Kidney (tissue), 14 donors: ENCODE measurements around the gene CCDC86. TPM values are rescaled to one million over a fixed set of nuclear protein-coding genes. Genes with fewer than 3 reads are reported as not detected.

Source experiments
- DNase-seq, 5 donors: peaks; one replicate each; pipeline ENCODE4 v3.0.0-alpha.2; 2013 to 2020
- FAIRE-seq: peaks from 2 replicates; lab custom pipeline; 2012; peaks lifted over from hg19 to GRCh38; lab: Jason Lieb, UNC
- H3K27ac ChIP-seq, 2 donors: one replicate each; pipeline ENCODE4 v1.7.0; 2013; ENCODE audit warnings: low read depth in 2 of 2, low read length in 2 of 2, inconsistent platforms in 1 of 2
- H3K27me3 ChIP-seq: one replicate; pipeline ENCODE4 v1.7.1; 2013; ENCODE audit warnings: low read length, inconsistent platforms; ENCODE audit not compliant: control insufficient read depth, insufficient read depth
- H3K36me3 ChIP-seq, 3 donors: one replicate each; pipeline versions ENCODE4 v1.7.0 to v1.7.1; 2013; ENCODE audit warnings: low read length in 3 of 3, control low read depth in 1 of 3, inconsistent platforms in 1 of 3; ENCODE audit not compliant: insufficient read depth in 3 of 3, control insufficient read depth in 2 of 3
- H3K4me1 ChIP-seq, 3 donors: one replicate each; pipeline versions ENCODE4 v1.7.0 to v1.7.1; 2013; ENCODE audit warnings: low read length in 3 of 3, inconsistent platforms in 1 of 3, low read depth in 1 of 3; ENCODE audit not compliant: control insufficient read depth in 2 of 3, insufficient read depth in 2 of 3
- H3K4me3 ChIP-seq, 3 donors: one replicate each; pipeline versions ENCODE4 v1.7.0 to v1.8.1; 2013; ENCODE audit warnings: low read length in 3 of 3, control low read depth in 1 of 3, inconsistent platforms in 1 of 3
- H3K9ac ChIP-seq, 3 donors: one replicate each; pipeline versions ENCODE4 v1.7.0 to v1.7.1; 2013; ENCODE audit warnings: low read length in 3 of 3, control low read depth in 1 of 3, inconsistent platforms in 1 of 3
- H3K9me3 ChIP-seq, 3 donors: one replicate each; pipeline versions ENCODE4 v1.7.0 to v1.7.1; 2013; ENCODE audit warnings: low read length in 3 of 3, control low read depth in 1 of 3, inconsistent platforms in 1 of 3; ENCODE audit not compliant: control insufficient read depth in 2 of 3, insufficient read depth in 1 of 3
- CTCF ChIP-seq: IDR thresholded peaks from 3 replicates; pipeline ENCODE4 v1.5.1; 2012; ENCODE audit warnings: mild to moderate bottlenecking, moderate library complexity, borderline replicate concordance; ENCODE audit not compliant: insufficient read depth; ENCODE audit errors: extremely low read depth
- intact Hi-C: fragments of 100-400 bp; cut with DNase I; formaldehyde crosslinking; loops from one replicate; pipeline ENCODE4 v1.11.1; 2022
- polyA plus RNA-seq: library from polyadenylated mRNA; stranded (reverse); fragments of 350-450 nt; fragmentation: Illumina TruSeq; extraction: RNeasy Lipid Tissue Mini Kit (QIAGEN cat#74804); gene quantifications from one replicate; pipeline ENCODE4 v1.2.3, GENCODE V29; 2014; ENCODE audit warnings: low read depth, low replicate concordance; ENCODE audit not compliant: insufficient read depth
- total RNA-seq: library from RNA; stranded (reverse); fragmentation: NEBNext Ultra II Directional; extraction: Animal tissue kit (Norgen Biotek cat#: 25700); gene quantifications from one replicate; pipeline ENCODE4 v1.2.1, GENCODE V29; 2021
- donor health status: control.
- donor health status: control.
- donor health status: control.
- donor health status: control.
- donor health status: control.
- donor health status: DM: yes; HTN: yes; CAD: no.
- donor health status: Normal renal cell carcinoma (clear cell type).

CCDC86 gene
- total and polyA plus RNA-seq, 2 donors from 2014 or later, result 15.9 to 18.9 TPM

- no peak for DNase-seq
- Histone ChIP-seq H3K9me3 (no peaks in the 10 kb centered on the region), H3K27ac (no peak overlapping the region), H3K4me3 (no peak overlapping the region), H3K36me3 (no peaks in the 10 kb centered on the region), H3K9ac (no peak overlapping the region), H3K4me1 (no peaks in the 10 kb centered on the region), H3K27me3 (no peaks in the 10 kb centered on the region)
- intact Hi-C loops, result no loop called here
- no peak for TF ChIP-seq CTCF
- FAIRE-seq, result no peak
Measured at GRCh38 chr11:60825790-60826189, 16.1 kb upstream of the CCDC86 start.

- no peak overlapping the region for H3K9ac ChIP-seq
- no peak for DNase-seq
- intact Hi-C loops, result loop anchor here (5.0 to 10.0 kb wide), 2 partner anchors 67 to 344 kb away; no protein-coding TSS in a partner anchor
- no peaks in the 10 kb centered on the region for H3K36me3 ChIP-seq
- H3K9me3 ChIP-seq, result no peaks in the 10 kb centered on the region
- H3K27ac ChIP-seq, result no peak overlapping the region
- no peak for FAIRE-seq
- H3K4me3 ChIP-seq, result no peak overlapping the region
- H3K27me3 ChIP-seq, result no peaks in the 10 kb centered on the region
- no peak for TF ChIP-seq CTCF
- H3K4me1 ChIP-seq, result no peaks in the 10 kb centered on the region
Measured at GRCh38 chr11:60830478-60831142, 11.3 kb upstream of the CCDC86 start.

- no peaks in the 10 kb centered on the region for H3K9me3 ChIP-seq
- intact Hi-C loops, result loop anchor here (5.0 to 10.0 kb wide), 2 partner anchors 66 to 344 kb away; no protein-coding TSS in a partner anchor
- FAIRE-seq (no peak), DNase-seq (peak; percentile 83 to 90 (median 86))
- H3K27ac ChIP-seq, result no peak overlapping the region
- H3K27me3 ChIP-seq, result no peaks in the 10 kb centered on the region
- H3K4me1 ChIP-seq, result no peaks in the 10 kb centered on the region
- H3K9ac ChIP-seq, result no peak overlapping the region
- TF ChIP-seq CTCF, result peak; percentile 97
- no peaks in the 10 kb centered on the region for H3K36me3 ChIP-seq
- H3K4me3 ChIP-seq, result no peak overlapping the region
Measured at GRCh38 chr11:60831143-60831500, 10.8 kb upstream of the CCDC86 start.
